Sigmoid colon (tissue), 4 donors: ENCODE data around the gene HLA-G.

ENCODE experiments used
- CTCF ChIP-seq, 4 experiments: fragments of 450-650 bp in 3 of 4; fragments of 200-600 bp in 1 of 4; IDR thresholded peaks; one replicate each; pipeline ENCODE4 v1.5.1; 2016 to 2019; ENCODE audit warnings: antibody characterized with exemption in 4 of 4, mild to moderate bottlenecking in 3 of 4, moderate library complexity in 2 of 4
- EP300 ChIP-seq, 4 donors: sonication (generic); formaldehyde crosslinking; IDR thresholded peaks; one replicate each; pipeline ENCODE4 v1.6.1; 2017; ENCODE audit warnings: antibody characterized with exemption in 4 of 4
- POLR2A ChIP-seq, 2 donors: fragments of 450-650 bp; IDR thresholded peaks; one replicate each; pipeline ENCODE4 v1.6.1; 2016; ENCODE audit warnings: antibody characterized with exemption in 2 of 2, mild to moderate bottlenecking in 2 of 2, moderate library complexity in 2 of 2
- POLR2AphosphoS5 ChIP-seq, 4 donors: sonication (generic); formaldehyde crosslinking; IDR thresholded peaks; one replicate each; pipeline ENCODE4 v1.6.1; 2017; ENCODE audit warnings: antibody characterized with exemption in 4 of 4

- TF ChIP-seq POLR2AphosphoS5 (IDR thresholded peaks at IDR 0.05) (no peak), CTCF (IDR thresholded peaks at IDR 0.05) (no peak), POLR2A (IDR thresholded peaks at IDR 0.05) (no peak), EP300 (IDR thresholded peaks at IDR 0.05) (no peak)
Measured at GRCh38 chr6:29826271-29826670, 1.4 kb upstream of the HLA-G start.
